Jurkat, Clone E6-1 (cell line): ENCODE data around the gene PASD1.

Experiments
- DNase-seq: peaks from one replicate; pipeline ENCODE4 v3.0.0-alpha.2; 2011; ENCODE audit warnings: low read depth, low spot score
- H3K4me3 ChIP-seq: 2 replicates; pipeline ENCODE4 v1.5.1; 2011; ENCODE audit warnings: mild to moderate bottlenecking, low read length, control low read depth, moderate library complexity

PASD1 gene

DNA sequence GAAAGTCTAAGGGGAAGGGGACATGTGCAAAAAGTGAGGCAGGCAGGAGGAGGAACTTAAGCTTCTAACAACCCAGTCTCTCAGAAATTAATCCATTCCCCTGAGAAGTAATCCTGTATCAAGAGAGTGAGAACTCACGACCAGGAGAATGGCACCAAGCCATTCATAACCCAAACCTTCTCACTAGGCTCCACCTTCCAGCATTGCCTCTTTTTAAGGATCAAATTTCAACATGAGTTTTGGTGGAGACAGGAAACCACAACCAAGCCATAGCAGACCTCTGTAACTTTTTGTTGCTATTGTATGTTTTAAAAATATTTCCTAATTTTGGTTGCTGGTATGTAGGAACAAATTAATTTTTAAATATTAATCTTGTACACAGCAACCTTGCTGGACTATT lies 32.8 kb downstream of the PASD1 start:
- H3K4me3 ChIP-seq, result no peak overlapping the region
- no peak for DNase-seq

DNA sequence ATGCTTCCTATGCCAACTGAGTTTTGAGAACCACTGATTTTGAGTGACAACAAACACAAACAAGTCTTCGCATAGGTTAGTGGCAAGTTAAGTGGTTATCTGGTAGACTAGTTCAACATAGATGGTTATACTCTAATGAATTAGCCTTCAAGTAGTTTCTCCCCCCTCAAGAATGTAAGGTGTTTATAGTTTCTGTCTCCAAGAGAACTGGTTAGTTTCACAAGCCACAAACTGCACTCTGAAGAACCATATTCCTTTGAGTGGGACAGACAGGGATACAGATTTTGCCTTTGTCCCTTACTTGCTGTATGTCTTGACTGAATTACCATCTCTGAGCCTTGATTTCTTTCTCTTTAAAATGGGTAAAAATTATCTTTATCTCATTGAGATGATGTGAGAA lies 41.5 kb downstream of the PASD1 start:
- DNase-seq, result no peak
- H3K4me3 ChIP-seq, result no peak overlapping the region

DNA sequence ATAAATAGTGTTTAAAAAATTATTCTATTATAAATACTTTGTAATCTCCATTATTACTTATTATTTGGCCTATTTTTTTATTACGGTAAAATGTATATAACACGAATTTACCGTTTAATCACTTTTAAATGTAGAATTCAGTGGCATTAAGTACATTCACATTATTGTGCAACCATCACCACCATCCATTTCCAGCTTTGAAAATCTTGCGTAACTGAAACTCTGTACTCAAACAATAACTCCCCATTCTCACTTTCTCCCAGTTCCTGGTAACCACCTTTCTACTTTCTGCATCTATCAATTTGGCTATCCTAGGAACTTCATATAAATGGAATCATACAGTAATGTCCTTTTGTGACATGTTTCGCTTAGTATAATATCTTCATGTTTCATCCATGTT lies 45.7 kb downstream of the PASD1 start:
- DNase-seq, result no peak
- no peak overlapping the region for H3K4me3 ChIP-seq

DNA sequence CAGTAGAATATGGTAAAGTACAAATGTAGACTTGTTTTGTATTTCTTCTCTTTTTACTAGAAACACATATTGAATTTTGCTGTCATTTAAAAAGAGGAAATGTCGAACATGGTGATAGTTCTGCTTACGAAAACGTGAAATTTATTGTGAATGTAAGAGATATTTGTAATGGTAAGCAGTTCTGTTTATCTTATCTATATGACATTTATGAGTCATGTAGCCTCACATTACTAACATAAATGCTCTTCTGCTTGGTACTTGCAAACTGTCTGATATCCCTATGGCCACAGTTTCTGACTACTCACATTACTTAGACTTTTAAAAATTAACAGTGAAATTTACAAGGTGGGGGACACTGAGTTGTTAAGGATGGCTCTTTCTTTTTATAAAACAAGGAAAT lies 57.9 kb downstream of the PASD1 start:
- DNase-seq, result no peak
- H3K4me3 ChIP-seq, result no peak overlapping the region

DNA sequence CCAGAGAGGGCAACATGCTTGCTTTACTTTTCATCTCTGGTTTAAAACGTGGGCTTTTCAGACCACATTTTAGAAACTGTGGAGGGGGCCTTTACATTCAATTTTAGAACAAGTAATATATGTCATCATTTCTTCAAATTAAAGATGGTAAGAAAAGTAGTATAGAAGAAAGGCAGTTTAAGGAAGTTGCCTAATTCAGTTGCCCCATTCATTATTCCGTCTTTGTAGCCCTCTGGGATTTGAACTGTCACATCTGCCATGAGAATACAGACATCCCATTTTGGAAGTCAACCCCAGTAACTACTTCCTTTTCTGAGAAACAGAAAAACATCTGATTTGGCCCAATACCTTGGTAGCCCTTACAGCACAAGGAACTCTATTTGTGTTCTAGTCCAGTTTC lies 61.2 kb downstream of the PASD1 start:
- DNase-seq, result no peak

DNA sequence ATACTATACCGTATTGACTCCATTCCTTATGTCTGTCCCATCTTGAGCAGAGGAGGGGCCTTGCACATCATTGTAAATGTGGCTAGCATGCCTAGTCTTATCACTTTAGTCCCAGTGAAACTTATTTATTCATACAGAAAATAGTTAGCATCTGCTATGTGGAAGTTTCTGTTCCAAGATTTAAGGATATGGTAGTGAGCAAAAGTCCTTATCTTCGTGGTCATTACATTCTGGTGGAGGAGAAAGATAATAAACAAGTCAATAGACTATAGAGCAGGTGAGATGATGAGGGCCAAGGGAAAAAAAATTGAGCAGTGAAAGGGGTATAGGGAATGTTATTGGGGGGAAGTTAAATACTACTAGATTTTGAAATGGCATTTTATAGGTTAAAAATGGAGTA lies 68.3 kb downstream of the PASD1 start:
- no peak overlapping the region for H3K4me3 ChIP-seq
- DNase-seq, result no peak

More for the DNA sequence above, 61.2 kb downstream of the PASD1 start:
- no peak overlapping the region for H3K4me3 ChIP-seq

DNA sequence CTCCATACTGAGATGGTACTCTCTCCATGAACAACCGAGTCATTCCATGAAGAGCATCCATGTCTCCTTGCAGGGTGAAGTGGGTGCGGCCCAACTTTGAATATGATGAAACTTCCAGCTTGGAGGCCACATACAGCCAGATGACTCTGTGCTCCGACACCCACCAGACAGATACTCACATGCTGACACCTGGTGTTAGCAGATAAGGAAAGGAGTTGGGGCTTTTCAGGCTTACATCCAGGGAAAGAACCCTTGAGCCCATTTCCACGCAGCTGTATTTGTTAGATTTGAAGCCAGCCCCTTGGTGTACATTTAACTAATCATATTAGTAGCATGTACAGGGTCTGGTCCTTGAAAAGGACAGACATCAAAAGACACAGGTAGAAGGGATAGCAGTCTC lies 69.7 kb downstream of the PASD1 start:
- no peak overlapping the region for H3K4me3 ChIP-seq
- DNase-seq, result no peak

DNA sequence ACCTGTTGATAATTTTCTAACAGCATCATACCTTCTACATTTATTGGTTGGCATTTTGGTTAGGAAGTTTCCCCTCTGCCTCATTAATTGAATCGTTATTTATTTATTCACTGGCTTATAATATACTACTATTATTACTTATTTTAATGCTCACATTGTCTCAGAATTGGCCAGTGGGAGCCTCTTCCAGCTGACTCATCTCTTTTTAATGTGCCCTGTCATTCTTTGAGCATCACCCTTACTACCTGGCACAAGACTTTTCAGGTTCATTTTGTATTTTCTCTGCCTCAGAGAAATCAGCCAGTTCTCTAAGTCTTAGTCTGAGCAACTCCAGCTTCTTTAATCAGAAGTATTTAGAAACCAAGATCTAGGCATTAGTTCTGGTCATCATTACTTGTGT lies 71.5 kb downstream of the PASD1 start:
- no peak overlapping the region for H3K4me3 ChIP-seq
- DNase-seq, result no peak

DNA sequence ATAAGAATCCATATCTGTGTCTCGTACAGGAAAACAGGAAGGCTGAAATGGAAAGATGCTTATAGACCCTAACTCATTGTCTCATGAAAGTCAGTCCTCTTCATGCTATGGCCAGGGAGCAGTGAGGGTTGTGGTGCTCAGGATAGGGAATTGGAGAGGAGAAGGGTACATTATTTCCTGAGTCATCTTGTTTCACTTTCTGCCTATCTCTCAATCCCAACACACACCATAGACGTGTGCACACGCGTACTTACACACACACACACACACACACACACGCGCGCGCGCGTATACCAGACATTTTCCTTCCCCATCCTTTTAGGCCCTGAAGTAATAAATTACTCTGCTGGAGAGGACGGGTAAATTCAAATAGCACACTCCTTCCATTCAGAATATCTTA lies 78.1 kb downstream of the PASD1 start:
- H3K4me3 ChIP-seq, result no peak overlapping the region

DNA sequence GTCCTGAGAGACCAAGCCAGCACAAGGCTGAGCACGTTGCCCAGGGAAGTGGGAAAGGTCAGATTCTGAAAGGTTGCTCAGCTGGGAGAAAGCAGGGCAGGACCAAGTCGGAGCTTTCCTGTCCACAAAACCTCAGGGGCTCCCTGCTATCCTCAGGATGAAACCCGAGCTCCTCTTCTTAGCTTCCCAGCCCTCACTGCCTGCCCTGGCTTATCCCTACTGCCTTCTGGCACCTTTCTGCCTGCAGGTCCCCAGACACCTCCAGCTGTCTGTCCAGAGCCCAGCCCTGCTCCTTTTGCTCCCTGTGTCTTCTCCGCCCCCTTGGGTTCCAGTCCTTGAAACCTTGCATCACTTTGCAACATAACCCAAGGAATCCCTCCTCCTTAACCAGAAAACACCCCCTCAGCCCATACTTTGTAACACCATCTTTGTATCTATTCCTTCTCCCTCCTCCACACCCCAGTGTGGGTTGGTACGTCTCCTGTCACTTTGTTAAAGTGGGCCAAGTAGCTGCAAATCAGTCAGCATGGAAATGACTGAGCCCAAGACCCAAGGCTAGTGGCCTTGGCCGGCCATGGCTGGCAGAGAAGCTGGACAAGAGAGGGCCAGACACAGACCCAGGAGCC lies 111.8 kb downstream of the PASD1 start:
- DNase-seq, result no peak

More for the DNA sequence above, 78.1 kb downstream of the PASD1 start:
- DNase-seq, result no peak

DNA sequence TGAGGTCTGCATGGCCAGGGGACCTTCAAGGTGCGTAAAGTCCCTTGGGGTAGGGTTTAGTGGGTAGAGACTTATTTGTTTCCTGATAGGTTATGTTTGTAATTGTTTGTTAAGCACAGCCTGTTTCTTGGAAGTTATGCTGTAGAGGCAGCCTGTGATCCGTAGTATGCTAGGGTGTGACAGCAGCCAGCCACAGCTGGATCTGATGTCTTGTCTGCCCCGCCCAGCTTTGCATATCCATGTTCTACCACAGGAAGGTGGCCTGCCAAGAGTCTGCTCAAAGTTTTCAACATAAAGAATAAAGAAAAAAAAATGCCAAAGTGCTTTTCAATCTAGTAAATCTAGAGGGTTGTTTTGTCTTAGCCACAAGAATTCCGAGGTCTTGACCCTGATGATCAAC lies 112.7 kb downstream of the PASD1 start:
- no peak overlapping the region for H3K4me3 ChIP-seq
- no peak for DNase-seq

More for the DNA sequence above, 111.8 kb downstream of the PASD1 start:
- H3K4me3 ChIP-seq, result no peak overlapping the region

DNA sequence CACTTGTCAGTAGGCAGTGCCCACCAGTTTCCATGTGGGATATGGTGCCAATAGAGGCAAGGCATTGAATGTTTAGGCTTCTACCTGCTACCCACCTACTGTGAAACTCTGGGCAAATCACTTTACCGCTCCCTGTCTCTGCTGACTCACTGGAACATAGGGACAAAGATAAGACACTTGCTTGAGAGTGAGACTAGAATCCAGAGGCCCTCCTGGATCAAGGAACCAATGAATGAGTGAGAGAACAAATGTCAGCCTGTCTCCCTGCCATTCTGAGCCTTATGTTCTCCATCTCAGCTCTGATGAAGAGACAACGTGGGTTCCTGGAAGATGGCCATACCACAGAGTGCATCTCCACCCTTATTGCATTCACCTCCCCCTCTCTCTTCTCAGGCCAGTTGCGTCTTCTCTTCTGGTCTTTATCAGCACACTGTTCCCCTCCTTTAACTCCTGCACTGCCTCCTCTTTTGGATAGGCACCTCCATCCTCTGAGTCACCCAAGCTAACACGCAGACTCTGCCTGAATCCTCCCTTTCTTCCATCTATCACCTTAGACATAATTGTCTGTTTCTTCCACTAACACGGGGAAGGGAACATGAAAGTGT lies 116.4 kb downstream of the PASD1 start:
- no peak for DNase-seq
- H3K4me3 ChIP-seq, result no peak overlapping the region

DNA sequence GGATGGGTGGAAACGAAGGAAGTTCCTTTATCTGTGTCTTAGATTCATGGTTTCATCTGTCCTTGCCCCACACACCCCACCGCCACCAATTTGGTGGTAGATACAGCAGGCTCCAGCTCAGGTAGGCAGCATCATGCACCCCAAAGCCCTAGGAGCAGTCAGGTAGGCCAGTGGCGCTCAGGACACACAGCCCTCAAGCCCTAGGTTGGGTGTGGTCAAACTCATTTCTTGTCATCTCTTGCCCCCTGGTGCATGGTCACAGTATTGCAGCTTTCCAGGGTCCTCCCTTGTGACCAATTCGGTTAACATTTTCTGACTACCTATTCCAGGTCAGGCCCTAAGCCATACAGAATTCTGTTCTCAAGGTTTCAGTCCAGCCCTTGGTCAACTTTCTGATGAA lies 117.3 kb downstream of the PASD1 start:
- no peak overlapping the region for H3K4me3 ChIP-seq
- DNase-seq, result peak; percentile 42

DNA sequence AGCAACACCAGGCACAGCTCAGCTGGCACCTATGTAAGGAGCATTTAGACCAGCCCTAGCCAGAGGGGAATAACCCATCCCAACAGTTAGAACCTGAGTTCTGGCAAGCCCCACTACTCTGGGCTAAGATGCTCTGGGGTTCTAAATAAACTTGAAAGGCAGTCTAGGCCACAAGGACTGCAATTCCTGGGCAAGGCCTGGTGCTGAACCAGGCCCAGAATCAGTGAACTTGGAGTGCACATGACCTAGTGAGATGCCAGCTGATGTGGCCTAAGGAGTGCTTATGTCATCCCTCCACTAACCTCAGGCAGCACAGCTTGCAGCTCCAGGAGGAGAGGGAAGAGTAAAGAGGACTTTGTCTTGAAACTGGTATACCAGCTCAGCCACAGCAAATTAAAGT lies 124.2 kb downstream of the PASD1 start:
- DNase-seq, result no peak
- H3K4me3 ChIP-seq, result no peak overlapping the region

DNA sequence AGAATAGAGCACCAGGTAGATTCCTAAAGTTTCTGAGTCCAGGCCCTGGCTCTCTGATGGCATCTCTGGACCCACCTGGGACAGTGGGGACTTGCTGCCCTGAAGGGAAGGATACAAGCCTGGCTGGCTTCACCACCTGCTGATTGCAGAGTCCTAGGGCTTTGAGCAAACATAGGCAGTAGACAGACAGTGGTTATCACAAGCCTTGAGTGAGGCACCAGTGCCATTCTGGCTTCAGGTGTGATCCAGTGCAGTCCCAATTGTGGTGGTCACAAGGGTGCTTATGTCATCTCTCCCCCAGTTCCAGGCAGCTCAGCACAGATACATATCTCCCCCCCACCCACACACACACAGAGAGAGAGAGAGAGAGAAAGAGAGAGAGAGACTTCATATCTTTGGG lies 125.2 kb downstream of the PASD1 start:
- no peak for DNase-seq
- no peak overlapping the region for H3K4me3 ChIP-seq

DNA sequence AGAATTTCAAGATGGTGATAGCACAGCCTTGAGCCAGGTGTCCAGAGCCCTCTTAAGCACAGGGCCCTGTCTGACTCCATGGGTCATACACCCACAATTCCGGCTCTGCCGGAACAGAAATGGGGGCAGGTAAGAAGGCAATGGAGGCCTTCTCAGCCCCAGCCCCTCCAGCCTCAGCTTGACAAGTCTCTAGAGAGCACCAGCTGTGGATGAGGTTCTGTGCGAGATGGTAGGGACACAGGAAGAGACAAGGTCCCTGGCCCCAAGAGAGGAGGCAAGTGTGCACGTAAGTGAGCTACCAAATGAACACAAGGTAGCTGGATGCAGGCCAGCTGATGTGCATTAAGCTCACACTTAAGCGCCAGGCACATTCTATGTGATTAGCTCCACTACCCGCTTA lies 129.3 kb downstream of the PASD1 start:
- no peak for DNase-seq

DNA sequence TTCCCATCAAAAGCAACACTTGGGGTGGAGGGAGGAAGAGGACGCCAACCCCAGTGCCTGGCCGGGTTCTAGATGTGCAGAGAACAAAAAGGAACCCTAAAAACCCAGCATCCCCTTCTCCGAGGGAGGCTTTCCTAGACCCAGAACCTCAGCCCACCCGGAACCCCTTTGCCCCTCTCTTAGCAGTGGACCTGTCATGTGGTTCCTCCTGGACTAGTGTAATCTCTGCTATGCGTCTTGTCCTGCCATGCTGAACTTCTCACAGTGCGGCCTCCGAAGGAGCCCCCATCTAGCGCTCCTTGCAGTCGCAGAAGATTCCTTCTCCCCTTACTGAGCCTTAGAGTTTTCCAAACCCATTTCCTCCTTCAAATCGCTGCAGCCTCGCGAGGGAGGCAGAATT lies 130.6 kb downstream of the PASD1 start:
- H3K4me3 ChIP-seq, result no peak overlapping the region
- no peak for DNase-seq

More for the DNA sequence above, 129.3 kb downstream of the PASD1 start:
- no peak overlapping the region for H3K4me3 ChIP-seq

DNA sequence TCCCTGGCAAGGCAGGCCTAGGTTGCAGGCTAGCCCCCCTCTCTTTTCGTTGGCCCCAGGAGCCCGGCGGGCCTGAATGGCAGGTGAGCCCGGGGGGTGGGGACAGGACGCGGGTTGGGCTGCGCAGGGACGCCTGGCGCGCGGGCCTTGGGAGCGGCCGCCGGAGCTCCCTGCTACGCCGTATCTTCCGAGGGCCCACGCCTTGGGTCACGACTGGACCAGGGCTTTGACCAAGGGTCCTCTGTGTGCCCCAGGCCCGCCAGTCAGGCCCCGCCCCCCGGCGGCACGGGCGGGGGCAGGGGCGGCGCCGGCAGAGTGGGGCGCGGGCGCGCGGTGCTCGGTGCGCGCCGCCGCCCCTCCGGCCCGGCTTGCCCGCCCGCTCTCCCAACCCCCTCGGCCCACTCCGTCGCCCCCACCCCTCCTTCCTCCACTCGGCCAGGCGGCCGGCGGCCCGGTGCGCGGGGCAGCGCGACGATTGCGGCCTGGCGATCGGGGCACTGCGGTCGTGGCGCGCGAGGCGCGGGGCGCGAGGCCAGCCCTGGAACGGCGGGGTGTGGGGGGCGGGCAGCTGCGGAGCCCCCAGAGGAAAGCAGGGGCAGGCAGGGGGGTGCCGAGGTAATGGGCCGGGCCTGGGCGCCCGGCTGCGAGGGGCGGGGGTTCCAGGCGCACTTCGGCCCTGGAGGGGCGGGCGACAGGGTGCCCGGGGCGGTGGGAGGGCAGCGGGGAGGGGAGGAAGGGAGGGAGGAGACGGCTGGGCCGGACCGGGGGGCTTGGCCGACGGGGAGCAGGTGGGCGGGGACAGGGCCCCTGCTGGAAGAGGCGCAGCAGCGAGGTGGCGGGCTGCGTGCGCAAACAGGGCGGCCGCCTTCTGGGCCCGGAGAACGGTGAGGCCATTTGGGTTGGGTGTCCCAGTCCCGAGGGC lies 131.4 kb downstream of the PASD1 start, which contains the start of gene PRRG3:
PRRG3 (plus strand) TSS at position 798 of the 922 bp plus-strand sequence. CDS start 3,357 bp downstream, outside the sequence.
- no peak for DNase-seq
- H3K4me3 ChIP-seq, result no peak within 1 kb of the TSS

DNA sequence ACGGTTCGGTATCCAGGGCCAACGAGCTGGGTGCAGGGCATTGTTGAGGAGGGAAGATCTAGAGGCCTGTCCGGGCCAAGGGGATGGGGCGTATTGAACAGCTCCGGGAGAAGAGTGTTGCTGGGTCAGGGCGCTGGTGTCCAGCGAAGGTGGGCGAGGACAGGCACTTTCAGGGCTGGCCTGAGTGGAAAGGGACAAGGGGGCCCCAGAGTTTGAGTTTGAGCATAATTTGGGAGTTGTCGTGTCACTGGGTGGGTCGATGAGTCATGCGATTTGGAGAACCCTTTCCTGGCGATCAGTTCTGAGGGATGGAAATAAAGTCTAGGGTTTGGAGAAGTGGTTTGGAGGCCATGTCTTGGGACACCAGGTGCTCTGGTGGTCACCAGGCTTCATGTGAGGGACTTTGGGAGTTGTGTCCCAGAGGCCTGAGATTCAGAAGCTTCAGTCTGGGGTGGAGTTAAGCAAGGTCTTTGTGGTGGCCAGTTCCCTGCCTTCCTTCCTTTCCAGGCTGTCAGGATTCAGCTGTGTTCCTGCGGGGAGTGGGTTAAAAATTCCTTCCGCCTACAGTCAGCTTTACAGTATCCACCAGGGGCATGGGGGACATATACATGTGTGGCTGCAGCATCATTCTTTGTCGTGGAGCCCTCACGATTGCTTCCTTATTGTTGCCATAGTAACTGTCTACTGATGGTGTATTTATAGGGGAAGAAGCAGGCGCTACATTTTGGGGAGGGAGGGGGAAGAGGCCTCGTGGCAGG lies 132.3 kb downstream of the PASD1 start:
- DNase-seq, result no peak
- H3K4me3 ChIP-seq, result no peak overlapping the region
